Measurements from ENCODE around the gene WDR90. TPM values are rescaled to one million over a fixed set of nuclear protein-coding genes. Genes with fewer than 3 reads are reported as not detected.
A peak's percentile ranks its signal among the peaks of the same experiment; 100 is the strongest.

WDR90 gene
- total and polyA plus RNA-seq, 2 experiments from 2014 or later, result 26.5 to 32.3 TPM

DNA sequence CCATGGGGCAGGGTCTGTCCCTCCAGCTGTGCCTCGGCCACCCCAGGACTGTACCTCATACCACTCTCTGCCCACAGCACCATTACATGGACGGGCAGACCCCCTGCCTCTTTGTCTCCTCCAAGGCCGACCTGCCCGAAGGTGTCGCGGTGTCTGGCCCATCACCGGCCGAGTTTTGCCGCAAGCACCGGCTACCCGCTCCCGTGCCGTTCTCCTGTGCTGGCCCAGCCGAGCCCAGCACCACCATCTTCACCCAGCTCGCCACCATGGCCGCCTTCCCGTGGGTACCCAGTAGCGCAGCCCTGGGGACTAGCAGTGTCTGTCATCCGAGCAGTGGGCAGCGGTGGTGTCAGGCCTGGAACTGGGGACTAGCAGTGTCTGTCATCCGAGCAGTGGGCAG, 23.7 kb downstream of the WDR90 start:
- H3K9me3 ChIP-seq (ENCODE audit: low read depth), result no peaks in the 10 kb centered on the region
- no peaks in the 10 kb centered on the region for H3K27me3 ChIP-seq
- peaks cover 5% of the 10 kb centered on the region for H3K4me1 ChIP-seq (ENCODE audit: low read depth)
- TF ChIP-seq, protein P1, sequence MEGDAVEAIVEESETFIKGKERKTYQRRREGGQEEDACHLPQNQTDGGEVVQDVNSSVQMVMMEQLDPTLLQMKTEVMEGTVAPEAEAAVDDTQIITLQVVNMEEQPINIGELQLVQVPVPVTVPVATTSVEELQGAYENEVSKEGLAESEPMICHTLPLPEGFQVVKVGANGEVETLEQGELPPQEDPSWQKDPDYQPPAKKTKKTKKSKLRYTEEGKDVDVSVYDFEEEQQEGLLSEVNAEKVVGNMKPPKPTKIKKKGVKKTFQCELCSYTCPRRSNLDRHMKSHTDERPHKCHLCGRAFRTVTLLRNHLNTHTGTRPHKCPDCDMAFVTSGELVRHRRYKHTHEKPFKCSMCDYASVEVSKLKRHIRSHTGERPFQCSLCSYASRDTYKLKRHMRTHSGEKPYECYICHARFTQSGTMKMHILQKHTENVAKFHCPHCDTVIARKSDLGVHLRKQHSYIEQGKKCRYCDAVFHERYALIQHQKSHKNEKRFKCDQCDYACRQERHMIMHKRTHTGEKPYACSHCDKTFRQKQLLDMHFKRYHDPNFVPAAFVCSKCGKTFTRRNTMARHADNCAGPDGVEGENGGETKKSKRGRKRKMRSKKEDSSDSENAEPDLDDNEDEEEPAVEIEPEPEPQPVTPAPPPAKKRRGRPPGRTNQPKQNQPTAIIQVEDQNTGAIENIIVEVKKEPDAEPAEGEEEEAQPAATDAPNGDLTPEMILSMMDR (IDR thresholded peaks at IDR 0.05; ENCODE audit: low read depth, low read length), result no peak
- no peak overlapping the region for H3K4me3 ChIP-seq
- DNase-seq (ENCODE audit: low read depth in 1 of 2, low spot score in 1 of 2), result no peak
- H3K36me3 ChIP-seq, result peaks cover 35% of the 10 kb centered on the region
- H3K27ac ChIP-seq, result no peak overlapping the region

DNA sequence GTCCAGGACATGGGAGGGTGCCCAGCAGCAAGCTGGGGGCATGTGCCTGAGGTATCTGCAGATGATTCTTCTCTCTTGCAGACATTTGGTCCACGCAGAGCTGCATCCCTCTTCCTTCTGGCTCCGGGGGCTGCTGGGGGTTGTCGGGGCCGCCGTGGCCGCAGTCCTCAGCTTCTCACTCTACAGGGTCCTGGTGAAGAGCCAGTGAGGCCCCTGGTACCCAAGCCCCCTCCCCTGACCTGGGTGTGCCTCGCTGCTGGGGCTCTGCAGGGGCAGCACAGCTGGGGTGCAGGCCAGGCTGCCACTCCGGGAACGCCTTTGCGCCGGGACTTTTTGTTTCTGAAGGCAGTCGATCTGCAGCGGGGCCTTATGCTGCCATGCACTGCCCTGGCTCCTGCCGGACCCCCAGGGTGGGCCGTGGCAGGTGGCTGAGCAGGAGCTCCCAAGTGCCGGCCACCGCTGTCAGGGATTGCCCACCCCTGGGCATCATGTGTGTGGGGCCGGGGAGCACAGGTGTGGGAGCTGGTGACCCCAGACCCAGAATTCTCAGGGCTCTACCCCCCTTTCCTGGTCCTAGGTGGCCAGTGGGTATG, 24.3 kb downstream of the WDR90 start:
- Histone ChIP-seq H3K27ac (no peak overlapping the region), H3K27me3 (no peaks in the 10 kb centered on the region), H3K4me1 (ENCODE audit: low read depth) (peaks cover 5% of the 10 kb centered on the region), H3K9me3 (ENCODE audit: low read depth) (no peaks in the 10 kb centered on the region), H3K36me3 (peaks cover 35% of the 10 kb centered on the region), H3K4me3 (no peak overlapping the region)
- no peak for DNase-seq (ENCODE audit: low read depth in 1 of 2, low spot score in 1 of 2)
- TF ChIP-seq, protein P1 (IDR thresholded peaks at IDR 0.05; ENCODE audit: low read depth, low read length), result no peak

DNA sequence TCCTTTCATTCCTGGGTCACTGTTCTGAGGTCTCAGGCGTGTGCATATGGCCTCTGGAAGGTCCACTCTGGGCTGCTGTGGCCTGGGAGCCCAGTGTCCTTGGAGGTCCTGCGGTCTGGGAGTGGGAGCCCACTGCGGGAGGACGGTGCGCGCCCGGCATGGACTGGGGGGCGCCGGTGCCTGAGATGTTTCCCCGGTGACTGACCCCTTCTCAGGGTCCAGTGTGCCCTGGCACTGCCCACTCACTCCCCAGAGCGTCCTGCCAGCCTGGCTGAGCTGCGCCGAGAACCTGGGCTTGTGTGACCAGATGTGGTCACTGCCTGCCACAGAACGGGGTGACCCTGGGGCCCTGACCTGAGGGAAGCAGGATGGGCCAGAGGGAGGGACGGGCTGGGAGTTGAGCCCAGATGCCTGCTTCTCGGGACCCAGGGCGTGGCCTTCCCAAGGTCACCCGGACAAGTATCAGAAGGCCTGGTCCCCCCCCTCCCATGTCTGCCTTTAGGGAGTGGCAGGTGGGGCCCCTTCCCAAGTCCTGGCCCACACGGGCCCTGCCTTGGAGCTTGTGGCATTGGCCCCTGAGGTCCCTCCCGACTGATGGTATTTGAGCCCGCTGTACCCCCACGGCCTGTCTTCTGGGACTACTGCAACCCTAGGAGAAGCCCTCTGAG, 25.2 kb downstream of the WDR90 start:
- TF ChIP-seq, protein P1 (IDR thresholded peaks at IDR 0.05; ENCODE audit: low read depth, low read length), result no peak
- peaks cover 35% of the 10 kb centered on the region for H3K36me3 ChIP-seq
- DNase-seq (ENCODE audit: low read depth in 1 of 2, low spot score in 1 of 2), result no peak
- no peaks in the 10 kb centered on the region for H3K27me3 ChIP-seq
- no peaks in the 10 kb centered on the region for H3K9me3 ChIP-seq (ENCODE audit: low read depth)
- peaks cover 7% of the 10 kb centered on the region for H3K4me1 ChIP-seq (ENCODE audit: low read depth)
- H3K4me3 ChIP-seq, result no peak overlapping the region
- H3K27ac ChIP-seq, result no peak overlapping the region

DNA sequence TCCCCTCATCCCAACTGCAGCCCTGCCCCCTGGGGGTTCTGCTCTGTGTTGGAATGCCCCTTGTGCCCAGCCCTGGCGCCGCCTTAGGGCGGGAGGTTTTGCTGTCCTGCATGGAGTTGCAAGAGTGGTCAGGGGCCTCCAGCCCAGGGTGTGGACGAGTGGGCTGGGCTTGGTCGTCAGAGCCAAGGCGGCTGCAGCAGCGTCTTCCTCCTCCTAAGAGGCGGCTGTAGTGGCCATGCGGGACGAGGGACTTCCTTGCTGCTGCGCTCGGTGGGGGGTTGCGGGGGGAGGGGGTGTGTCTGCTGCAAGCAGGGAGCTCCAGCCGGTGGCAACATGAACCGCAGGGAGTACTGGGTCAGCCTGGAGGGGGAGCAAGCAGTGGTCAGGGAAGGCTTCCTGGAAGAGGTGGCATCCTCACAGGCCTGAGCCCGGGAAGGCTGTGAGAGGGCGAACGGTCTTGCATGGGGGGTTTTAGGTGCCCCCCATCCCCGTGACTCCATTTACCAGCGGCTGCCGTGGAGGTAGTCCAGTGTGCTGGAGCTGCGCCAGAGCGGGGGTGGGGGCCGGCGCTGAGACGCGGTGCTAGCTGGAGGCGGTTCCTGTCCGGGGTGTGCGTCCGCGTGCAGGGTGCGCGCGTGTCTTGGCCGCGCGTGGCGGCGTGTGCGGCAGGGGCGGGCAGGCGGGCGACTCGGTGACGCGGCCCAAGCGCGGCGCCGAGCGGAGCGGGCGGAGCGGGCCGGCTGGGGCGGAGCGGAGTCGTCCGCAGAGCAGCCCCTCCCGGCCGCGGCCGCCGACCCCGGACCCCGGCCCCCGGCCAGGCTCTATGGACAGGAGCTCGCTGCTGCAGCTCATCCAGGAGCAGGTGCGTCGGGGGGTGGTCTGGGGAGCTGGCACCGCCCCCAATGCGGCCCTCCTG, 26.1 kb downstream of the WDR90 start, which contains the start of gene RHBDL1:
TSS of gene RHBDL1 (plus strand) at position 704 of the 916 bp plus-strand sequence. CDS start at position 824, 120 bp downstream.
- Histone ChIP-seq H3K27ac (no peak within 1 kb of the TSS), H3K4me1 (ENCODE audit: low read depth) (peaks cover 7% of the 10 kb centered on the region), H3K4me3 (peak within 1 kb of the TSS; percentile 23), H3K27me3 (no peaks in the 10 kb centered on the region), H3K36me3 (peaks cover 26% of the 10 kb centered on the region), H3K9me3 (ENCODE audit: low read depth) (no peaks in the 10 kb centered on the region)
- peak in 1 of 2 donors; percentile 50 for DNase-seq (ENCODE audit: low read depth in 1 of 2, low spot score in 1 of 2)
- TF ChIP-seq, protein P1 (IDR thresholded peaks at IDR 0.05; ENCODE audit: low read depth, low read length), result no peak

DNA sequence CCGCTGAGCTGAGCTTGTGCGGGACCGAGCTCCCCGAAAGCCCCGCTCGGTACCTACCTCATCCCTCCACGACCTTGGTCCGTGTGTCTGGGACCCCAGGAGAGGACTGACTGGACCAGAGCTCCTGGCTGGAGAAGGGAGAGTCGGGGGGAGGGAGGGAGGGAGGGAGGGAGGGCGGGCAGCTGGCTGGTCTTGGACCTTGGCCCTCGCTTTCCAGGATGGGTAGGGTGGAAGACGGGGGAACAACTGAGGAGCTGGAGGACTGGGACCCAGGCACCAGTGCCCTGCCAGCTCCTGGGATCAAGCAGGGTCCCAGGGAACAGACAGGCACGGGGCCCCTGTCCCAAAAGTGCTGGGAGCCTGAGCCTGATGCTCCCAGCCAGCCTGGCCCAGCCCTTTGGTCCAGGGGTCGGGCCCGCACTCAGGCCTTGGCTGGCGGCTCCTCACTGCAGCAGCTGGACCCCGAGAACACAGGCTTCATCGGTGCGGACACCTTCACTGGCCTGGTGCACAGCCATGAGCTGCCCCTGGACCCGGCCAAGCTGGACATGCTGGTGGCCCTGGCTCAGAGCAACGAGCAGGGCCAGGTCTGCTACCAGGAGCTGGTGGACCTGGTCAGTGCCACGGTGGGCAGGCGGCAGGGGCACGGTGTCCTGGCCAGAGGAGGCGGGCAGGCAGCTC, 26.9 kb downstream of the WDR90 start:
- Histone ChIP-seq H3K27ac (no peak overlapping the region), H3K4me1 (ENCODE audit: low read depth) (peaks cover 8% of the 10 kb centered on the region), H3K36me3 (peaks cover 18% of the 10 kb centered on the region), H3K27me3 (no peaks in the 10 kb centered on the region), H3K4me3 (peak overlapping the region; percentile 23), H3K9me3 (ENCODE audit: low read depth) (no peaks in the 10 kb centered on the region)
- TF ChIP-seq, protein P1 (IDR thresholded peaks at IDR 0.05; ENCODE audit: low read depth, low read length), result no peak
- no peak for DNase-seq (ENCODE audit: low read depth in 1 of 2, low spot score in 1 of 2)

Data from cardiac muscle cell (in vitro differentiated cells and primary cell).